NOMO-1 treated with DMSO at 0.1 percent for 48 hours (cell line): Measurements from ENCODE around the gene TIPRL.

ENCODE experiments used
- DNase-seq: peaks from one replicate; lab custom pipeline; 2025; ENCODE audit not compliant: unreplicated experiment; lab: John Stamatoyannopoulos, UW

The TIPRL gene

DNA sequence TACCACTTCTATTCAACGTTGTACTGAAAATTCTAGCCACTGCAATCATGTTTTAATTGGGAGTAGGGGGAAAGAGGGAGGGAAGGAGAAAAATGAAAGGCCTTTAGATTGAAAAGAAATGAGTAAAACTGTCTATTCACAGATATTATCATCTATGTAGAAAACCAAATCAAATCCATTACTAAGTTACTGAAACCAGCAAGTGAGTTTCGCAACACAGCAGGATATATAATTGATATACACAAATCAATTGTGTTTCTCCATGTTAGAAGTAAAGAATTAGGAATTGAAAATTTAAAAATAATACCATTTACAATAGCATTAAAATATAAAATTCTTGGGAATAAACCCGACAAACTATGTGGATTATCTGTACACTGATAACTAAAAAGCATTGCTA lies 66.3 kb downstream of the TIPRL start:
- DNase-seq: no peak

GRCh38 chr1:168246506-168246905 lies 67.7 kb downstream of the TIPRL start:
- no peak for DNase-seq
